K562 (cell line): ENCODE data around the gene PAQR4. TPM values are rescaled to one million over a fixed set of nuclear protein-coding genes. Genes with fewer than 3 reads are reported as not detected.

Source experiments
- CREM ChIP-seq: IDR thresholded peaks from 2 replicates; pipeline ENCODE4 v1.6.1; 2014; ENCODE audit warnings: antibody characterized with exemption, low read depth
- CTCF ChIP-seq, 3 experiments: IDR thresholded peaks in 2 of 3; conservative IDR thresholded peaks in 1 of 3; 2 replicates each; pipeline ENCODE4 v1.5.1; 2011 to 2012; ENCODE audit warnings: low read length in 3 of 3, mild to moderate bottlenecking in 3 of 3, control low read depth in 2 of 3, improper control_type of control experiment in 1 of 3, inconsistent platforms in 1 of 3, low read depth in 1 of 3, mixed read lengths in 1 of 3, moderate library complexity in 1 of 3; ENCODE audit not compliant: insufficient read depth in 2 of 3
- CXXC5 ChIP-seq: fragments of 250-450 bp; sonication (Bioruptor Pico); IDR thresholded peaks from 2 replicates; pipeline ENCODE4 v1.8.0; 2022; ENCODE audit warnings: inconsistent platforms, mild to moderate bottlenecking, moderate library complexity
- DEAF1 ChIP-seq: fragments of 450-650 bp; formaldehyde crosslinking; IDR thresholded peaks from 2 replicates; pipeline ENCODE4 v1.4.0; 2020; ENCODE audit warnings: mild to moderate bottlenecking, moderate library complexity
- E2F8 ChIP-seq: fragments of 450-650 bp; IDR thresholded peaks from 2 replicates; pipeline ENCODE4 v1.7.1; 2018; ENCODE audit warnings: mild to moderate bottlenecking, low read depth; ENCODE audit not compliant: partially characterized antibody
- GATAD2B ChIP-seq: fragments of 450-650 bp; IDR thresholded peaks from 2 replicates; pipeline ENCODE4 v1.6.1; 2017; ENCODE audit warnings: mild to moderate bottlenecking, borderline replicate concordance
- ID3 ChIP-seq, 2 experiments: fragments of 250-450 bp in 1 of 2; fragments of 450-650 bp in 1 of 2; sonication (Bioruptor Pico) in 1 of 2; IDR thresholded peaks; 2 replicates each; pipeline versions ENCODE4 v1.6.1 to v1.8.0; 2016 to 2021; ENCODE audit warnings: mild to moderate bottlenecking in 2 of 2, moderate library complexity in 2 of 2, missing compliant biosample characterization in 1 of 2, missing genetic modification characterization in 1 of 2
- L3MBTL2 ChIP-seq: fragments of 450-650 bp; IDR thresholded peaks from 2 replicates; pipeline ENCODE4 v1.6.1; 2016; ENCODE audit warnings: mild to moderate bottlenecking, moderate library complexity
- MYBL2 ChIP-seq, 2 experiments: fragments of 450-650 bp in 1 of 2; sonication (generic) in 1 of 2; formaldehyde crosslinking in 1 of 2; IDR thresholded peaks; 2 replicates each; pipeline versions ENCODE4 v1.6.1 to v1.8.1; 2017 to 2022; ENCODE audit warnings: borderline replicate concordance in 1 of 2, inconsistent platforms in 1 of 2, low read depth in 1 of 2, mild to moderate bottlenecking in 1 of 2, missing genetic modification reagents in 1 of 2, moderate library complexity in 1 of 2
- MYC ChIP-seq, 2 experiments: fragments of 250-450 bp in 1 of 2; sonication (Bioruptor Pico) in 1 of 2; IDR thresholded peaks; 2 replicates each; pipeline versions ENCODE4 v1.5.1 to v1.6.1; 2012 to 2021; ENCODE audit warnings: low read depth in 2 of 2, borderline replicate concordance in 1 of 2, improper control_type of control experiment in 1 of 2, low read length in 1 of 2, mild to moderate bottlenecking in 1 of 2, moderate library complexity in 1 of 2
- NELFE ChIP-seq: IDR thresholded peaks from 2 replicates; pipeline ENCODE4 v1.6.1; 2011; ENCODE audit warnings: mild to moderate bottlenecking; ENCODE audit not compliant: insufficient read depth, insufficient read length
- PCBP1 ChIP-seq: fragments of 200-400 bp; formaldehyde crosslinking; IDR thresholded peaks from 2 replicates; pipeline ENCODE4 v1.6.1; 2018; ENCODE audit warnings: mild to moderate bottlenecking, low read depth, low read length; ENCODE audit not compliant: poor library complexity, severe bottlenecking
- POU5F1 ChIP-seq: fragments of 150-350 bp; IDR thresholded peaks from 2 replicates; pipeline ENCODE4 v1.6.1; 2014; ENCODE audit warnings: borderline replicate concordance, low read length, low read depth, mild to moderate bottlenecking; ENCODE audit not compliant: partially characterized antibody
- TFAM ChIP-seq: fragments of 250-450 bp; sonication (Bioruptor Pico); conservative IDR thresholded peaks from 2 replicates; pipeline ENCODE4 v1.5.0; 2021; ENCODE audit warnings: mild to moderate bottlenecking, moderate library complexity
- THRAP3 ChIP-seq: fragments of 450-650 bp; IDR thresholded peaks from 2 replicates; pipeline ENCODE4 v1.6.1; 2016; ENCODE audit warnings: mild to moderate bottlenecking, inconsistent platforms, borderline replicate concordance
- ZBTB2 ChIP-seq: fragments of 450-650 bp; IDR thresholded peaks from 2 replicates; pipeline ENCODE4 v1.6.1; 2016; ENCODE audit warnings: antibody characterized with exemption
- ZNF384 ChIP-seq: IDR thresholded peaks from 2 replicates; pipeline ENCODE4 v1.6.1; 2012; ENCODE audit warnings: low read depth, low read length, improper control_type of control experiment
- ZNF766 ChIP-seq: fragments of 200-800 bp; sonication (Bioruptor generic); conservative IDR thresholded peaks from 2 replicates; pipeline ENCODE4 v1.6.1; 2016; ENCODE audit warnings: missing genetic modification characterization, missing compliant biosample characterization
- polyA plus RNA-seq, 8 experiments: library from polyadenylated mRNA; depleted of rRNA in 4 of 8; stranded (reverse) in 5 of 8; unstranded in 3 of 8; fragments of >200 nt; fragmentation: Nextera tagmentation in 2 of 8; fragmentation: Illumina TruSeq in 1 of 8; extraction: Ambion mirVana in 2 of 8; extraction: Trizol in 1 of 8; gene quantifications; 2 replicates each; pipeline versions ENCODE4 v1.2.1 to v1.2.3, GENCODE V29; 2011 to 2014; ENCODE audit warnings: inconsistent platforms in 1 of 8, missing spikeins in 1 of 8
- total RNA-seq, 7 experiments: library from RNA; depleted of rRNA in 6 of 7; stranded (reverse); fragments of >200 nt in 6 of 7; fragmentation: Illumina TruSeq in 2 of 7; extraction: Trizol in 2 of 7; gene quantifications; 2 replicates each; pipeline versions ENCODE4 v1.2.1 to v1.2.3, GENCODE V29; 2011 to 2021; ENCODE audit warnings: low replicate concordance in 1 of 7

The PAQR4 gene
- total and polyA plus RNA-seq, 9 of the 15 experiments (the other 6 are each of a cell fraction or from before 2014, with no cell fraction given): 0.62 to 40.4 (median 19.5) TPM

GRCh38 chr16:2983706-2984136 is 14.6 kb downstream of the PAQR4 start (continued):
- TF ChIP-seq CREM (peak; percentile 49; the same call in 1 of the 2 replicates), ZBTB2 (0 out of 2 replicates have a peak, but pooled peaks have one; percentile 37), L3MBTL2 (peak; percentile 88), CXXC5 (peak; percentile 58), DEAF1 (CRISPR knock-in tag) (peak; percentile 81), PCBP1 (no peak), ZNF766 (CRISPR knock-in tag) (0 out of 2 replicates have a peak, but pooled peaks have one; percentile 18), E2F8 (no peak), ZNF384 (0 out of 2 replicates have a peak, but pooled peaks have one; percentile 10), CTCF (IDR thresholded peaks at IDR 0.05 in 2 of 3, conservative IDR thresholded peaks at IDR 0.05 in 1 of 3; ENCODE audit: insufficient read depth in 2 of 3, low read depth in 1 of 3, low read length in 3 of 3) (peak; percentile 90 to 95 (median 90)), POU5F1 (peak; percentile 41), MYC (IDR thresholded peaks at IDR 0.05; ENCODE audit: low read depth, low read length) (peak; percentile 73), MYC (CRISPR knock-in tag; IDR thresholded peaks at IDR 0.05; ENCODE audit: borderline replicate concordance, low read depth) (no peak), NELFE (no peak), TFAM (CRISPR knock-in tag) (no peak), MYBL2 (IDR thresholded peaks at IDR 0.05; ENCODE audit: low read depth) (no peak), MYBL2 (CRISPR knock-in tag; IDR thresholded peaks at IDR 0.05; ENCODE audit: borderline replicate concordance) (no peak), GATAD2B (peak; percentile 53; the same call in 1 of the 2 replicates), THRAP3 (peak; percentile 21; the same call in 1 of the 2 replicates), ID3 (CRISPR knock-in tag; IDR thresholded peaks at IDR 0.05) (no peak), ID3 (tag; IDR thresholded peaks at IDR 0.05) (peak; percentile 29; the same call in 1 of the 2 replicates)
